ENCODE measurements around the gene GANAB.
"Not testable (repeated sequence)": the region's sequence is repeated elsewhere in the genome, so short reads cannot be mapped to it uniquely, and the experiment has no call there.

Gene GANAB

GRCh38 chr11:62665075-62665598 lies 18.7 kb upstream of the GANAB start, which contains the start of the genes C11orf98 and CSKMT:
C11orf98 (minus strand) TSS chr11:62665210; CDS start chr11:62665169, 41 bp downstream.
CSKMT (plus strand) TSS chr11:62665312; CDS start chr11:62665880, 568 bp downstream.
- Histone ChIP-seq H3K27me3 (ENCODE audit: control insufficient read depth, insufficient read depth, low read length) (no peaks in the 10 kb centered on the region), H3K4me1 (ENCODE audit: control insufficient read depth, insufficient read depth, low read length) (peaks cover 36% of the 10 kb centered on the region), H3K9ac (ENCODE audit: low read length) (peak within 1 kb of the TSS; percentile 79), H3K9me3 (ENCODE audit: control insufficient read depth, low read length) (no peaks in the 10 kb centered on the region), H3K4me3 (ENCODE audit: low read length) (peak within 1 kb of the TSS; percentile 96), H3K36me3 (ENCODE audit: control insufficient read depth, insufficient read depth, low read length) (peaks cover 11% of the 10 kb centered on the region)

DNA sequence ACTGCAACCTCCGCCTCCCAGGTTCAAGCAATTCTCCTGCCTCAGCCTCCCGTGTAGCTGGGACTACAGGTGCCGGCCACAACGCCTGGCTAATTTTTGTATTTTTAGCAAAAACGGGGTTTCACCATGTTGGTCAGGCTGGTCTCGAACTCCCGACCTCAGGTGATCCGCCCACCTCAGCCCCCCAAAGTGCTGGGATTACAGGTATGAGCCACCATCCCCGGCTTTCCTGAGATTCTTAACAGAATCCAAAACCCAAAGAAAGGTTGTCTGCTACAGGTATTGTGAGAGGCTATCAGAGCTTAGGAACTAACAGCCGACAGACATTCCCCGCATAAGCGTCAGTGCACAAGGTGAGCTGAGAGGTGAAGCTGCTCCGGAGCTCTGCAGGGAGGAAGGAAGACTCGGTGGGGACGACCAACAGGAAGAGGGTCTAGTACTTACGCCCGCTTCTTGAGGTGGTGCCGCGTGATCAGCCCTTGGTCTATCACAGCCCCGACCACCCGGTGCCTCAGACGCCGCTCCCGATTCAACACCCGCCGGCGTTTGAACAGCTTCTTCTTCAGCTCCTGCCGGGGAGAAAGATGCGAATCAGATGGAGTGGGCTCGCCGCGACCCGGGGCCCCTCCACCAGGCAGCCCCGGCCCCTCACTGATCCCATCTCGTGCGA lies 18.1 kb upstream of the GANAB start:
- peaks cover 30% of the 10 kb centered on the region for H3K4me1 ChIP-seq (ENCODE audit: control insufficient read depth, insufficient read depth, low read length)
- peak overlapping the region; percentile 79 for H3K9ac ChIP-seq (ENCODE audit: low read length)
- H3K27me3 ChIP-seq (ENCODE audit: control insufficient read depth, insufficient read depth, low read length) = no peaks in the 10 kb centered on the region
- no peaks in the 10 kb centered on the region for H3K9me3 ChIP-seq (ENCODE audit: control insufficient read depth, low read length)
- peak overlapping the region; percentile 96 for H3K4me3 ChIP-seq (ENCODE audit: low read length)
- peaks cover 11% of the 10 kb centered on the region for H3K36me3 ChIP-seq (ENCODE audit: control insufficient read depth, insufficient read depth, low read length)

- no peaks in the 10 kb centered on the region for H3K9me3 ChIP-seq (ENCODE audit: control insufficient read depth, low read length)
- H3K27me3 ChIP-seq (ENCODE audit: control insufficient read depth, insufficient read depth, low read length) = no peaks in the 10 kb centered on the region
- H3K9ac ChIP-seq (ENCODE audit: low read length) = no peak overlapping the region
- no peaks in the 10 kb centered on the region for H3K36me3 ChIP-seq (ENCODE audit: control insufficient read depth, insufficient read depth, low read length)
- H3K4me1 ChIP-seq (ENCODE audit: control insufficient read depth, insufficient read depth, low read length) = peaks cover 6% of the 10 kb centered on the region
- H3K4me3 ChIP-seq (ENCODE audit: low read length) = no peak overlapping the region
Measured at GRCh38 chr11:62656796-62657429, 10.5 kb upstream of the GANAB start.

DNA sequence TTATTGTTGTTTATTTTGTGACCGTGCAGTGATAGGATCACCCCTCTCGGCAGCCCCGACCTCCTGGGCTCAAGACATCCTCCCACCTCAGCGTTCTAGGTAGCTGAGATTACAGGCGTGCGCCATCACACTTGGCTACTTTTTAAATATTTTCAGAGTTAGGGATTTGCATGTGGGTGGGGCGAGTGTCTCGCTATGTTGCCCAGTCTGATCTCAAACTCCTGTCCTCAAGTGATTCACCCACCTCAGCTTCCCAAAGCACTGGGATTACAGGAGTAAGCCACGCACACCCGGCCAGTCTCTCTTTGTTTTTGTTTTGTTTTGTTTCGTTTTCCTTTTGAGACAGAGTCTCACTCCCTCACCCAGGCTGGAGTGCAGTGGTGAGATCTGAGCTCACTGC lies 7.9 kb upstream of the GANAB start:
- Histone ChIP-seq H3K36me3 (ENCODE audit: control insufficient read depth, insufficient read depth, low read length) (peaks cover 2% of the 10 kb centered on the region), H3K27me3 (ENCODE audit: control insufficient read depth, insufficient read depth, low read length) (no peaks in the 10 kb centered on the region), H3K4me1 (ENCODE audit: control insufficient read depth, insufficient read depth, low read length) (peaks cover 12% of the 10 kb centered on the region), H3K4me3 (ENCODE audit: low read length) (no peak overlapping the region), H3K9me3 (ENCODE audit: control insufficient read depth, low read length) (no peaks in the 10 kb centered on the region), H3K9ac (ENCODE audit: low read length) (no peak overlapping the region)

- Histone ChIP-seq H3K4me1 (ENCODE audit: control insufficient read depth, insufficient read depth, low read length) (peaks cover 12% of the 10 kb centered on the region), H3K9ac (ENCODE audit: low read length) (peak overlapping the region; percentile 86), H3K9me3 (ENCODE audit: control insufficient read depth, low read length) (no peaks in the 10 kb centered on the region), H3K36me3 (ENCODE audit: control insufficient read depth, insufficient read depth, low read length) (peaks cover 17% of the 10 kb centered on the region), H3K27me3 (ENCODE audit: control insufficient read depth, insufficient read depth, low read length) (no peaks in the 10 kb centered on the region), H3K4me3 (ENCODE audit: low read length) (peak overlapping the region; percentile 60)
Measured at GRCh38 chr11:62652161-62653006, 6.0 kb upstream of the GANAB start.

- H3K36me3 ChIP-seq (ENCODE audit: control insufficient read depth, insufficient read depth, low read length) = peaks cover 17% of the 10 kb centered on the region
- not testable (repeated sequence) for H3K27me3 ChIP-seq (ENCODE audit: control insufficient read depth, insufficient read depth, low read length); H3K4me3 ChIP-seq (ENCODE audit: low read length); H3K9me3 ChIP-seq (ENCODE audit: control insufficient read depth, low read length); H3K9ac ChIP-seq (ENCODE audit: low read length)
- peaks cover 20% of the 10 kb centered on the region for H3K4me1 ChIP-seq (ENCODE audit: control insufficient read depth, insufficient read depth, low read length)
Measured at GRCh38 chr11:62650283-62650682, 3.9 kb upstream of the GANAB start.

GRCh38 chr11:62649486-62649885 lies 3.1 kb upstream of the GANAB start:
- Histone ChIP-seq H3K27me3 (ENCODE audit: control insufficient read depth, insufficient read depth, low read length) (no peaks in the 10 kb centered on the region), H3K4me1 (ENCODE audit: control insufficient read depth, insufficient read depth, low read length) (peaks cover 25% of the 10 kb centered on the region), H3K9me3 (ENCODE audit: control insufficient read depth, low read length) (no peaks in the 10 kb centered on the region), H3K4me3 (ENCODE audit: low read length) (no peak overlapping the region), H3K36me3 (ENCODE audit: control insufficient read depth, insufficient read depth, low read length) (peaks cover 17% of the 10 kb centered on the region), H3K9ac (ENCODE audit: low read length) (no peak overlapping the region)

DNA sequence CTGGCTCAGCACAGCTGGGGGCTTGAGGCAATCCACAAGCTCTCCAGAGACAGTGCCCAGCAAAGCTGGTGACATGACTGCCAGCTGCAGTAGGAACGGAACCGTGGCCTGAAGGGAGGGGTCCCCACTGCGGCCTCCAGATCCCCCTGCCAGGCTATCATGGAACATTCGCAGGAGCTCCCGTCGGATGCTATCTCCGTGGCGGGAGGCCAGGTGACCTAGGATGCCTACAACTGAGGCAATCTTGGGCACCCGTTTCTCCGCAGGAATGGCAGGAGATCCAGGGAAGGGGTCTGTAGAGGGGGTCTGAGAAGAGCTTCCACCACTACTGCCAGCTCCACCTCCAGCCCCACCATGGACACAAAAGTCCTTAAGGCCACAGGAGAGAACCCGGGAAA lies 2.6 kb upstream of the GANAB start:
- Histone ChIP-seq H3K4me1 (ENCODE audit: control insufficient read depth, insufficient read depth, low read length) (peaks cover 25% of the 10 kb centered on the region), H3K9me3 (ENCODE audit: control insufficient read depth, low read length) (no peaks in the 10 kb centered on the region), H3K36me3 (ENCODE audit: control insufficient read depth, insufficient read depth, low read length) (peaks cover 17% of the 10 kb centered on the region), H3K4me3 (ENCODE audit: low read length) (no peak overlapping the region), H3K9ac (ENCODE audit: low read length) (no peak overlapping the region), H3K27me3 (ENCODE audit: control insufficient read depth, insufficient read depth, low read length) (no peaks in the 10 kb centered on the region)

- no peak overlapping the region for H3K4me3 ChIP-seq (ENCODE audit: low read length)
- no peaks in the 10 kb centered on the region for H3K9me3 ChIP-seq (ENCODE audit: control insufficient read depth, low read length)
- peaks cover 17% of the 10 kb centered on the region for H3K36me3 ChIP-seq (ENCODE audit: control insufficient read depth, insufficient read depth, low read length)
- H3K4me1 ChIP-seq (ENCODE audit: control insufficient read depth, insufficient read depth, low read length) = peaks cover 25% of the 10 kb centered on the region
- no peak overlapping the region for H3K9ac ChIP-seq (ENCODE audit: low read length)
- H3K27me3 ChIP-seq (ENCODE audit: control insufficient read depth, insufficient read depth, low read length) = no peaks in the 10 kb centered on the region
Measured at GRCh38 chr11:62648185-62648966, 2.0 kb upstream of the GANAB start.

- Histone ChIP-seq H3K4me3 (ENCODE audit: low read length) (no peak overlapping the region), H3K27me3 (ENCODE audit: control insufficient read depth, insufficient read depth, low read length) (no peaks in the 10 kb centered on the region), H3K4me1 (ENCODE audit: control insufficient read depth, insufficient read depth, low read length) (peaks cover 25% of the 10 kb centered on the region), H3K9me3 (ENCODE audit: control insufficient read depth, low read length) (no peaks in the 10 kb centered on the region), H3K36me3 (ENCODE audit: control insufficient read depth, insufficient read depth, low read length) (peaks cover 17% of the 10 kb centered on the region), H3K9ac (ENCODE audit: low read length) (no peak overlapping the region)
Measured at GRCh38 chr11:62647609-62648005, 1.2 kb upstream of the GANAB start.

- H3K27me3 ChIP-seq (ENCODE audit: control insufficient read depth, insufficient read depth, low read length) = no peaks in the 10 kb centered on the region
- peak overlapping the region; percentile 22 for H3K9ac ChIP-seq (ENCODE audit: low read length)
- H3K9me3 ChIP-seq (ENCODE audit: control insufficient read depth, low read length) = no peaks in the 10 kb centered on the region
- H3K4me1 ChIP-seq (ENCODE audit: control insufficient read depth, insufficient read depth, low read length) = peaks cover 21% of the 10 kb centered on the region
- H3K4me3 ChIP-seq (ENCODE audit: low read length) = no peak overlapping the region
- H3K36me3 ChIP-seq (ENCODE audit: control insufficient read depth, insufficient read depth, low read length) = peaks cover 17% of the 10 kb centered on the region
Measured at GRCh38 chr11:62646825-62647608, 604 bp upstream of the GANAB start.

Measured in mucosa of stomach (tissue), 1 donor.